PC-3 (cell line): Measurements from ENCODE around the gene TRIM62. TPM values are rescaled to one million over a fixed set of nuclear protein-coding genes. Genes with fewer than 3 reads are reported as not detected.

Source experiments
- ATAC-seq: fragments of 200-7000 bp; cut with Tn5 transposase; 2 replicates; pipeline ENCODE4 v1.9.1; 2020; ENCODE audit warnings: mild to moderate bottlenecking, moderate library complexity
- BruUV-seq: library from RNA; stranded (reverse); fragments of 400-500 nt; replicated peaks from 2 replicates; lab custom pipeline; 2021; lab: Mats Ljungman, UMichigan
- CTCF ChIA-PET: fragments of 300-600 bp; sonication (Branson Sonifier 250); formaldehyde crosslinking; loops from one replicate; lab custom pipeline; 2022; ENCODE audit warnings: antibody characterized with exemption; lab: Charles Lee
- POLR2A ChIA-PET: fragments of 300-600 bp; sonication (Branson Sonifier 250); formaldehyde crosslinking; loops from one replicate; lab custom pipeline; 2022; ENCODE audit warnings: antibody characterized with exemption; ENCODE audit not compliant: unreplicated experiment; lab: Charles Lee
- DNase-seq: peaks from one replicate; pipeline ENCODE4 v3.0.0-alpha.2; 2015
- H2AFZ ChIP-seq: fragments of 300-600 bp; sonication (generic); 2 replicates; pipeline ENCODE4 v1.6.0; 2016; ENCODE audit warnings: antibody characterized with exemption, low read length
- H3F3A ChIP-seq: fragments of 300-600 bp; sonication (generic); one replicate; pipeline ENCODE4 v1.6.0; 2017; ENCODE audit warnings: antibody characterized with exemption, low read length, control low read depth, mild to moderate bottlenecking; ENCODE audit not compliant: unreplicated experiment
- H3K27ac ChIP-seq: fragments of 300-600 bp; sonication (generic); 2 replicates; pipeline ENCODE4 v1.5.1; 2016; ENCODE audit warnings: mild to moderate bottlenecking, low read length
- H3K27me3 ChIP-seq: fragments of 300-600 bp; sonication (generic); 2 replicates; pipeline ENCODE4 v1.6.1; 2016; ENCODE audit warnings: low read length, mixed read lengths
- H3K36me3 ChIP-seq: fragments of 300-600 bp; sonication (generic); 2 replicates; pipeline ENCODE4 v1.6.1; 2016; ENCODE audit warnings: low read depth, mixed run types, low read length, mixed read lengths
- H3K4me1 ChIP-seq: fragments of 300-600 bp; sonication (generic); 2 replicates; pipeline ENCODE4 v1.5.1; 2016; ENCODE audit warnings: low read length; ENCODE audit not compliant: insufficient read depth
- H3K4me2 ChIP-seq: fragments of 300-600 bp; sonication (generic); 2 replicates; pipeline ENCODE4 v1.6.0; 2016; ENCODE audit warnings: low read length
- H3K4me3 ChIP-seq: fragments of 300-600 bp; sonication (generic); 2 replicates; pipeline ENCODE4 v1.5.1; 2016; ENCODE audit warnings: mild to moderate bottlenecking, low read length, mixed read lengths
- H3K79me2 ChIP-seq: fragments of 300-600 bp; sonication (generic); 2 replicates; pipeline ENCODE4 v1.6.1; 2017; ENCODE audit warnings: low read length, mixed read lengths
- H3K9ac ChIP-seq: fragments of 300-600 bp; sonication (generic); 2 replicates; pipeline ENCODE4 v1.6.0; 2016; ENCODE audit warnings: mild to moderate bottlenecking, low read length
- H3K9me2 ChIP-seq: fragments of 300-600 bp; sonication (generic); replicated peaks from 2 replicates; pipeline ENCODE4 v1.6.1; 2016; ENCODE audit warnings: mixed run types, low read length, mixed read lengths
- H3K9me3 ChIP-seq: fragments of 300-600 bp; sonication (generic); 2 replicates; pipeline ENCODE4 v1.6.1; 2016; ENCODE audit warnings: low read length, mixed read lengths
- H4K20me1 ChIP-seq: fragments of 300-600 bp; sonication (generic); 2 replicates; pipeline ENCODE4 v1.6.1; 2016; ENCODE audit warnings: low read length, mixed read lengths
- EZH2 ChIP-seq: fragments of 300-600 bp; sonication (generic); IDR thresholded peaks from one replicate; pipeline ENCODE4 v1.6.1; 2017; ENCODE audit warnings: antibody characterized with exemption, mild to moderate bottlenecking, low read length; ENCODE audit not compliant: unreplicated experiment
- EZH2phosphoT487 ChIP-seq: fragments of 300-600 bp; sonication (generic); IDR thresholded peaks from 2 replicates; pipeline ENCODE4 v1.6.1; 2018; ENCODE audit warnings: mild to moderate bottlenecking, antibody characterized with exemption, low read length, borderline replicate concordance
- intact Hi-C: fragments of 100-400 bp; cut with micrococcal nuclease; formaldehyde crosslinking; loops from 2 replicates; pipeline ENCODE4 v1.9.0; 2023
- total RNA-seq: library from RNA; depleted of rRNA; stranded (reverse); fragments of >200 nt; gene quantifications from 2 replicates; pipeline ENCODE4 v1.2.3, GENCODE V29; 2014
- TF ChIP-seq, protein P1 (sequence below): fragments of 300-600 bp; sonication (generic); conservative IDR thresholded peaks from 2 replicates; pipeline ENCODE4 v1.5.1; 2017; ENCODE audit warnings: antibody characterized with exemption, low read depth, mild to moderate bottlenecking, low read length

Gene TRIM62
- total RNA-seq, 1 experiment from 2014 or later, result 3.9 TPM

DNA sequence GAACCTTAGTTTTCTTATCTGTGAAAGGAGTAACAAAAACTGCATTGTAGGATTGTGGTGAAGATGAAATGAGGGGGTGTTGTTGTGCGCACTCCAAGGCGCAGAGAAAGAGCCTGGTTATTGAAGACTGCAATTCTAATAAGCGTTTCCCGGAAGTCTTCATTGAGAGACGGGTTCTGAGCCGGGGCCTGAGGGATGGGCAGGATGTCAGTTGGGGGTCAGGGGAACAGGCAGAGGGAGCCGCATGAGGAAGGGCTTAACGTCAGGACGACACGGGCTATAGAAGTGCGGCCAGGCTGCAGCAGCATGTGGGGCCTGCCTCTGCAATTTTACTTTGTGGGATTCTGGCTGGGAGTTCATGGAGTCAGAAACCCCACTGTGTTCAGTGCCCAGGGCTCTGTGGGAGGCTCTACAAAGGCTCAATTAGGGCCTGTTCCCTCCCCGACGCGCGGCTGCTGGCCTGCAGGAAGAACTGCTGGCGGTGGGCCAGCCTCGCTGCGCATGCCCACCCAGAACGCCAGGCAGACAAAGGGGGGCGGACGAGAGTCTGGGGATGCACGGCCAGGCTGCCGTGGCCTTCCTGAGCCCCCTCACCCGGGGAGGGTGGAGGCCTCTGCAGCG is 20.7 kb downstream of the TRIM62 start:
- no peaks in the 10 kb centered on the region for H4K20me1 ChIP-seq
- intact Hi-C loops, result no loop called here
- H3K9me2 ChIP-seq, result no peaks in the 10 kb centered on the region
- no peaks in the 10 kb centered on the region for H3K27me3 ChIP-seq
- H3K36me3 ChIP-seq, result no peaks in the 10 kb centered on the region
- no peak overlapping the region for H3K4me2 ChIP-seq
- ATAC-seq (no peak), DNase-seq (no peak)
- H2AFZ ChIP-seq, result no peak overlapping the region
- no TSS peak for BruUV-seq
- no peaks in the 10 kb centered on the region for H3F3A ChIP-seq
- no peak overlapping the region for H3K4me3 ChIP-seq
- TF ChIP-seq, protein P1, sequence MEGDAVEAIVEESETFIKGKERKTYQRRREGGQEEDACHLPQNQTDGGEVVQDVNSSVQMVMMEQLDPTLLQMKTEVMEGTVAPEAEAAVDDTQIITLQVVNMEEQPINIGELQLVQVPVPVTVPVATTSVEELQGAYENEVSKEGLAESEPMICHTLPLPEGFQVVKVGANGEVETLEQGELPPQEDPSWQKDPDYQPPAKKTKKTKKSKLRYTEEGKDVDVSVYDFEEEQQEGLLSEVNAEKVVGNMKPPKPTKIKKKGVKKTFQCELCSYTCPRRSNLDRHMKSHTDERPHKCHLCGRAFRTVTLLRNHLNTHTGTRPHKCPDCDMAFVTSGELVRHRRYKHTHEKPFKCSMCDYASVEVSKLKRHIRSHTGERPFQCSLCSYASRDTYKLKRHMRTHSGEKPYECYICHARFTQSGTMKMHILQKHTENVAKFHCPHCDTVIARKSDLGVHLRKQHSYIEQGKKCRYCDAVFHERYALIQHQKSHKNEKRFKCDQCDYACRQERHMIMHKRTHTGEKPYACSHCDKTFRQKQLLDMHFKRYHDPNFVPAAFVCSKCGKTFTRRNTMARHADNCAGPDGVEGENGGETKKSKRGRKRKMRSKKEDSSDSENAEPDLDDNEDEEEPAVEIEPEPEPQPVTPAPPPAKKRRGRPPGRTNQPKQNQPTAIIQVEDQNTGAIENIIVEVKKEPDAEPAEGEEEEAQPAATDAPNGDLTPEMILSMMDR, result no peak
- TF ChIP-seq EZH2phosphoT487 (no peak), EZH2 (no peak)
- no peaks in the 10 kb centered on the region for H3K79me2 ChIP-seq
- H3K9me3 ChIP-seq, result no peaks in the 10 kb centered on the region
- no peak overlapping the region for H3K27ac ChIP-seq
- H3K9ac ChIP-seq, result no peak overlapping the region
- no peaks in the 10 kb centered on the region for H3K4me1 ChIP-seq
- CTCF ChIA-PET, result no interaction called here
- POLR2A ChIA-PET, result no interaction called here

DNA sequence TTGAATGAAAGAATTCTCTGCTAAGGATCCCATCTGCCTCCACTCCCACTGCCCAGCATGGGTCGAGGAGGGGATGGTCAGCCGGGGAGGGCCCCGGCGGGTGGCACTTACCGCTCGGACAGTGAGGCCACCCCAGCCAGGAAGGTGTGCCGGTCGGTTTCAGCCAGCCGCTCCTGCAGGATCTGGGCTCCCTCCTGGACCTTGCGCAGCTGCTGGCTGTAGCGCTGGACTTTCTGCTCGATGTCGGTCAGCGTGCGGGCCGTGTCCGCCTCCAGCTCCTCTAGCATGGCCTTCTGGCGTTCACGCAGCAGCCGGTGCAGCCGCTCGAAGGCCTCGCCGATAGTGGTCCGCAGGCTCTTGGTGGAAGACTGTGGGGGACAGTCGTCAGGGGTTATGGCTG is 22.3 kb downstream of the TRIM62 start:
- CTCF ChIA-PET, result no interaction called here
- no peak overlapping the region for H2AFZ ChIP-seq
- BruUV-seq, result no TSS peak

DNA sequence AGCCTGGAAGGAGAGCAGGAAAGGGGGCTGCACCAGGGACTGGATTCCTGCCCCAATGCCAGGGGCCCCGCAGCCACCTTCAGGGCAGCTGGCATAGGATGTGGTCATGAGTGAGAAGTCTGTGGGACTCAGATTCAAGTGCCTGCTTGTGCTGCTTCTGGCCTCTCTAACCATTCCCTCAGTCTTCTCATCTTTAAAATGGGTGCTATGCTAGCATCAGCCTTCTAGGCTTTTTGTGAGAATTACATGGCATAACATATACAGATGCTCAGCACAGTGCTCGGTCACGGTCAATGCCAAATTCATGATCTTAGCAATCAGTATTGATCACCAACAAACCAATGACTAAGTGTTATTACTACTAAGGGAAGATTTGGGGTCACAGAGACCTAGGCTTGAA is 23.5 kb downstream of the TRIM62 start:
- Histone ChIP-seq H3K27me3 (no peaks in the 10 kb centered on the region), H2AFZ (no peak overlapping the region), H3K4me3 (no peak overlapping the region), H3F3A (no peaks in the 10 kb centered on the region), H3K4me1 (no peaks in the 10 kb centered on the region), H3K79me2 (no peaks in the 10 kb centered on the region), H3K4me2 (no peak overlapping the region), H3K36me3 (no peaks in the 10 kb centered on the region), H3K9me3 (no peaks in the 10 kb centered on the region), H3K9ac (no peak overlapping the region), H3K9me2 (no peaks in the 10 kb centered on the region), H4K20me1 (no peaks in the 10 kb centered on the region), H3K27ac (no peak overlapping the region)
- DNase-seq, result no peak
- intact Hi-C loops, result no loop called here
- ChIA-PET POLR2A (no interaction called here), CTCF (no interaction called here)
- no peak for ATAC-seq
- BruUV-seq, result no TSS peak
- TF ChIP-seq, protein P1, result no peak
- TF ChIP-seq EZH2, result no peak
- no peak for TF ChIP-seq EZH2phosphoT487

More for the DNA sequence above, 22.3 kb downstream of the TRIM62 start:
- no peaks in the 10 kb centered on the region for H3K27me3 ChIP-seq
- H3K79me2 ChIP-seq, result no peaks in the 10 kb centered on the region
- H3K9me2 ChIP-seq, result no peaks in the 10 kb centered on the region
- no peaks in the 10 kb centered on the region for H3K36me3 ChIP-seq
- TF ChIP-seq, protein P1, result no peak
- TF ChIP-seq EZH2, result no peak
- no peak for TF ChIP-seq EZH2phosphoT487
- DNase-seq (no peak), ATAC-seq (no peak)
- H3K9ac ChIP-seq, result no peak overlapping the region
- no peaks in the 10 kb centered on the region for H3K9me3 ChIP-seq
- H3K4me2 ChIP-seq, result no peak overlapping the region
- intact Hi-C loops, result no loop called here
- POLR2A ChIA-PET, result no interaction called here
- H3K27ac ChIP-seq, result no peak overlapping the region
- H3F3A ChIP-seq, result no peaks in the 10 kb centered on the region
- no peaks in the 10 kb centered on the region for H4K20me1 ChIP-seq
- H3K4me3 ChIP-seq, result no peak overlapping the region
- no peaks in the 10 kb centered on the region for H3K4me1 ChIP-seq
